Esophagus muscularis mucosa (tissue), 4 donors: ENCODE results near the gene FAM229A. TPM values are rescaled to one million over a fixed set of nuclear protein-coding genes. Genes with fewer than 3 reads are reported as not detected.

Experiments
- DNase-seq: peaks from one replicate; pipeline ENCODE4 v3.0.0-alpha.2; 2017; ENCODE audit errors: extremely low spot score
- H3K27ac ChIP-seq, 4 donors: fragments of 200-600 bp; sonication (generic); replicated peaks in 1 of 4; 1 replicate in 3 of 4; 2 replicates in 1 of 4; pipeline ENCODE4 v1.5.1; 2016 to 2019; ENCODE audit warnings: mild to moderate bottlenecking in 1 of 4
- H3K27me3 ChIP-seq, 4 donors: fragments of 200-600 bp; sonication (generic); one replicate each; pipeline versions ENCODE4 v1.5.1 to v1.6.0; 2016 to 2019
- H3K36me3 ChIP-seq, 4 donors: fragments of 200-600 bp; sonication (generic); one replicate each; pipeline ENCODE4 v1.5.1; 2016 to 2019
- H3K4me1 ChIP-seq, 4 donors: fragments of 200-600 bp; sonication (generic); one replicate each; pipeline ENCODE4 v1.5.1; 2016 to 2019
- H3K4me3 ChIP-seq, 4 donors: fragments of 200-600 bp; sonication (generic); 1 replicate in 2 of 4; 2 replicates in 2 of 4; pipeline ENCODE4 v1.5.1; 2016 to 2019; ENCODE audit warnings: mild to moderate bottlenecking in 4 of 4, moderate library complexity in 1 of 4
- H3K9me3 ChIP-seq, 4 donors: fragments of 200-600 bp; sonication (generic); 1 replicate in 3 of 4; 2 replicates in 1 of 4; pipeline ENCODE4 v1.5.1; 2016 to 2019
- CTCF ChIP-seq, 3 experiments: fragments of 200-600 bp in 2 of 3; fragments of 450-650 bp in 1 of 3; sonication (generic) in 2 of 3; IDR thresholded peaks; one replicate each; pipeline ENCODE4 v1.5.1; 2017 to 2019; ENCODE audit warnings: antibody characterized with exemption in 3 of 3, mild to moderate bottlenecking in 2 of 3, moderate library complexity in 1 of 3
- EP300 ChIP-seq: sonication (generic); formaldehyde crosslinking; IDR thresholded peaks from one replicate; pipeline ENCODE4 v1.6.1; 2017; ENCODE audit warnings: antibody characterized with exemption
- POLR2A ChIP-seq: fragments of 450-650 bp; IDR thresholded peaks from one replicate; pipeline ENCODE4 v1.6.1; 2017; ENCODE audit warnings: antibody characterized with exemption, moderate library complexity, mild to moderate bottlenecking, low read depth
- POLR2AphosphoS5 ChIP-seq, 2 donors: sonication (generic); formaldehyde crosslinking; IDR thresholded peaks; one replicate each; pipeline ENCODE4 v1.6.1; 2017; ENCODE audit warnings: antibody characterized with exemption in 2 of 2
- WGBS: methylation state at CpG from one replicate; pipeline ENCODE4 v1.1.5; 2018; 5-methylcytosine and 5-hydroxymethylcytosine counted together
- intact Hi-C: fragments of 100-400 bp; cut with DNase I; formaldehyde crosslinking; loops from one replicate; pipeline ENCODE4 v1.15.1; 2023
- total RNA-seq, 4 donors: library from RNA; depleted of rRNA; stranded (reverse); fragments of >200 nt; gene quantifications; one replicate each; pipeline versions ENCODE4 v1.1.0 to v1.2.1, GENCODE V29; 2016

The FAM229A gene
- total RNA-seq, 4 donors from 2014 or later: 1.3 to 8.7 (median 4.9) TPM

DNA sequence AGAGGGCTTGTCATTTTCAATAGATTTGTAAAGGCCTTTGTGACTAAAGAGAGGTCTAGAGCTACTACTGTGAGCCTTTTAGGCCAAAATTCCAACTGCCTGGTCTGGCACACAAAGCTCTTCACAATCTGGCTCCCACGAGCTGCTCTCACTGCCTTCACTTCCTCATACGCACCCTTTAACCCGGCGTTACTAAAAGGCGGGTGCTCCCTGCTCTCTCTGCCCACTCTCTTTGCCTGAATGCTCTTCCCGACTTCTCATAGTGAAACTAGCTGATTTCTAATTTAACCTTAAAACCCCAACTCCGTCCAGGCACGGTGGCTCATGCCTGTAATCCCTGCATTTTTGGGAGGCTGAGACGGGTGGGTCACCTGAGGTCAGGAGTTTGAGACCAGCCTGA lies 17.8 kb upstream of the FAM229A start:
- DNase-seq: no peak
- no peak for TF ChIP-seq POLR2A
- no peak for TF ChIP-seq POLR2AphosphoS5 (IDR thresholded peaks at IDR 0.05)
- no peak for TF ChIP-seq EP300
- TF ChIP-seq CTCF (IDR thresholded peaks at IDR 0.05): no peak
- WGBS: 88% methylated on average over 9 of the region's 9 CpGs
- intact Hi-C loops: no loop called here
- H3K27ac ChIP-seq: no peak overlapping the region
- no peaks in the 10 kb centered on the region for H3K27me3 ChIP-seq
- peaks cover 93 to 100% (median 99%) of the 10 kb centered on the region in 4 donors for H3K36me3 ChIP-seq
- H3K4me3 ChIP-seq: no peak overlapping the region
- H3K9me3 ChIP-seq: no peaks in the 10 kb centered on the region
- no peaks in the 10 kb centered on the region for H3K4me1 ChIP-seq

GRCh38 chr1:32377541-32378220 lies 15.4 kb upstream of the FAM229A start:
- Histone ChIP-seq H3K27me3 (no peaks in the 10 kb centered on the region), H3K4me1 (no peaks in the 10 kb centered on the region), H3K9me3 (no peaks in the 10 kb centered on the region), H3K27ac (no peak overlapping the region), H3K36me3 (peaks cover 89 to 100% (median 99%) of the 10 kb centered on the region in 4 donors), H3K4me3 (no peak overlapping the region)
- 96% methylated on average over 12 of the region's 12 CpGs for WGBS
- intact Hi-C loops: no loop called here
- no peak for DNase-seq
- TF ChIP-seq CTCF (IDR thresholded peaks at IDR 0.05) (no peak), POLR2AphosphoS5 (IDR thresholded peaks at IDR 0.05) (no peak), EP300 (no peak), POLR2A (no peak)

DNA sequence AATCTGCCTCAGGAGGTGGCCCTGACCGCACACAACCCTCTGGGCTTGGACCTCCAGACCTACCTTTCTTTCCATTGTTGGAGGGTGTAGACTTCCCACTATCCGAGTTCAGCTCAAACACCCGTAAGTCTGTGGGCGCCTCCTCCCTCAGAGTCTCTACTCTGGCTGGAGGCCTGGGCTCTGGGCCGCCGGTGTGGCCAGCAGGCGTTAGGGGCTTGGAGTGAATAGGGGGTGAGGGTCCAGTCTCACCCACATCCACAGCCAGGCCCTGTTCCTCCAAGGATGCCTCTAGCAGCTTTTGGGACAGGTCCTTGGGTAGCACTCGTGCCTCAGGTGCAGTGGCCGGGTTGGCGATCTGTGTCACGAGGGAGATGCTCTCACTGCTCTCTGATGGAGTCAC lies 13.9 kb upstream of the FAM229A start:
- no peak for TF ChIP-seq CTCF (IDR thresholded peaks at IDR 0.05)
- TF ChIP-seq EP300: no peak
- TF ChIP-seq POLR2AphosphoS5 (IDR thresholded peaks at IDR 0.05): no peak
- TF ChIP-seq POLR2A: no peak
- no peak overlapping the region for H3K4me3 ChIP-seq
- no peaks in the 10 kb centered on the region for H3K9me3 ChIP-seq
- no peaks in the 10 kb centered on the region for H3K4me1 ChIP-seq
- H3K27ac ChIP-seq: no peak overlapping the region
- 94% methylated on average over 7 of the region's 11 CpGs for WGBS
- intact Hi-C loops: no loop called here
- H3K27me3 ChIP-seq: no peaks in the 10 kb centered on the region
- H3K36me3 ChIP-seq: peaks cover 83 to 100% (median 98%) of the 10 kb centered on the region in 4 donors
- no peak for DNase-seq

DNA sequence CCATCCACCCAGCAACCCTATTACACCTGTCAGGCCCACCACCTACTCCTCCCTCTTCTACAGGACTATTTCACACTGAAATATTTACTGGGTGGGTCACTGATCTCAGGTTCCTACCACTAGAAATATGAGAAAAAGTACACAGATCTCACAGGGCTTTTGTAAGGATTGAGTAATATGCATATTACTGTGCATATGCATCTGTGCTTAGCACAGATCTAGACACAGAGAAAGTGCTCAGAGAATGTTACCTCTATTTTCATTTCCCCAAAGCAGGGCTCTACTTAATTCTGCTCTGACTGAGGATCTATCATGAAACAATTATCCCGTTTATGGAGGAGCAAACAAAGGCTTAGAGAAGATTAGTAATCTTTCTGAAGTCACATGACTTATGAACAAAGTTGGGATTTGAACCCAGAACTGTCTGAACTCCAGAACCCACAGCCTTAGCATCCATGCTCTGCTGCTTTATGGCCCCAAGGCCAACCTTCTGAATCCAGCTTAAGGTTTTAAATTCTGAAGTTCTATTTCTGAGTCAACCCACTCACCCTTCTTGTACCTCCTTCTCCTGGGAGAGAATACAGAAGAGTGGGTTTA lies 11.8 kb upstream of the FAM229A start:
- H3K36me3 ChIP-seq: peaks cover 67 to 95% (median 93%) of the 10 kb centered on the region in 4 donors
- intact Hi-C loops: no loop called here

More for the DNA sequence above, 11.8 kb upstream of the FAM229A start:
- no peaks in the 10 kb centered on the region for H3K27me3 ChIP-seq
- no peak overlapping the region for H3K4me3 ChIP-seq
- H3K27ac ChIP-seq: no peak overlapping the region
- TF ChIP-seq EP300: no peak
- TF ChIP-seq POLR2A: no peak
- no peak for TF ChIP-seq POLR2AphosphoS5 (IDR thresholded peaks at IDR 0.05)
- TF ChIP-seq CTCF (IDR thresholded peaks at IDR 0.05): no peak
- DNase-seq: no peak
- 85% methylated on average over 1 of the region's 1 CpG for WGBS
- H3K4me1 ChIP-seq: no peaks in the 10 kb centered on the region
- no peaks in the 10 kb centered on the region for H3K9me3 ChIP-seq
